ENCODE data around the gene ARMC2.

DNA sequence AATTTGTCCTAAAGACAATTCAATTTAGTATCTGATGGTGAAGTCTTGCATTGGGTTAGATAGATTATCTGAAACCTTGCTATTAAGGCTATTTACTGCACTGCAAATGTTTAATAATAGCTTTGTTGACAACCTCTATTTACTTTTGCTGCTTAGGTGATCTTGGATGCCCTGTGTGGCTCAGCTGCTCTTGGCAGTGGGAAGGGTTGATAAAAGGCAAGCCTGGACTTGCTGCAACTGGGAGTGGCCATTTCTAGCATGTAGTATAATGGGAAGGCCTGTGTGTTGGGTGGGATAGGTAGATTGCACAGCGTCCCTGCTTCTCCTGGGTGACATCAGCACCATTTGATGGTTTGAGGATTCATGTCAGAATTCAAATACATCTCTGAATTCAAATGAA lies 49.1 kb downstream of the ARMC2 start:
- TF ChIP-seq CTCF (IDR thresholded peaks at IDR 0.05; ENCODE audit: insufficient read depth, low read depth, low read length) = no peak
- TF ChIP-seq EZH2 (IDR thresholded peaks at IDR 0.05; ENCODE audit: insufficient read depth, low read length) = no peak
